Stimulated activated naive CD8-positive, alpha-beta T cell treated with anti-CD3 and anti-CD28 coated beads, Interleukin-15, amount 100 ng/mL, for 72 hours (primary cell): Measurements from ENCODE around the gene SOX6.
A peak's percentile ranks its signal among the peaks of the same experiment; 100 is the strongest.

Experiments used
- ATAC-seq: fragments of 150-1000 bp; cut with Tn5 transposase; 2 replicates; pipeline ENCODE4 v1.10.0; 2021; ENCODE audit warnings: mild to moderate bottlenecking, moderate library complexity
- DNase-seq, 2 donors: peaks; one replicate each; pipeline ENCODE4 v3.0.0; 2021 to 2022
- H3K27ac Mint-ChIP-seq, 2 donors: one replicate each; pipeline ENCODE4 v1.8.0; 2022; ENCODE audit warnings: mild to moderate bottlenecking in 2 of 2, mixed read lengths in 2 of 2, moderate library complexity in 2 of 2
- H3K27me3 Mint-ChIP-seq: one replicate; pipeline ENCODE4 v1.8.0; 2022; ENCODE audit warnings: mixed read lengths
- H3K4me1 Mint-ChIP-seq: one replicate; pipeline ENCODE4 v1.8.0; 2022; ENCODE audit warnings: mild to moderate bottlenecking, mixed read lengths
- H3K4me3 Mint-ChIP-seq, 2 donors: one replicate each; pipeline ENCODE4 v1.8.0; 2022; ENCODE audit warnings: mild to moderate bottlenecking in 2 of 2, mixed read lengths in 2 of 2, moderate library complexity in 1 of 2
- H3K9me3 Mint-ChIP-seq, 2 donors: one replicate each; pipeline ENCODE4 v1.8.0; 2022; ENCODE audit warnings: mixed read lengths in 2 of 2

Gene SOX6

GRCh38 chr11:16347928-16348685, 8.2 kb downstream of the SOX6 start:
- ATAC-seq (no peak), DNase-seq (no peak)
- H3K27me3 Mint-ChIP-seq = no peaks in the 10 kb centered on the region
- H3K27ac Mint-ChIP-seq = no peak overlapping the region
- H3K4me3 Mint-ChIP-seq = no peak overlapping the region
- H3K4me1 Mint-ChIP-seq = no peaks in the 10 kb centered on the region
- peaks cover 0 to 6% of the 10 kb centered on the region in 2 donors for H3K9me3 Mint-ChIP-seq

GRCh38 chr11:16346975-16347374, 9.4 kb downstream of the SOX6 start:
- ATAC-seq (no peak), DNase-seq (no peak)
- no peak overlapping the region for H3K27ac Mint-ChIP-seq

GRCh38 chr11:16341853-16342252, 14.5 kb downstream of the SOX6 start:
- Mint-ChIP-seq H3K27ac (no peak overlapping the region), H3K4me3 (no peak overlapping the region), H3K9me3 (peaks cover 0 to 8% of the 10 kb centered on the region in 2 donors), H3K4me1 (no peaks in the 10 kb centered on the region), H3K27me3 (no peaks in the 10 kb centered on the region)
- DNase-seq (no peak), ATAC-seq (no peak)

More at GRCh38 chr11:16346975-16347374, 9.4 kb downstream of the SOX6 start:
- Mint-ChIP-seq H3K4me3 (no peak overlapping the region), H3K4me1 (no peaks in the 10 kb centered on the region), H3K9me3 (peaks cover 0 to 6% of the 10 kb centered on the region in 2 donors), H3K27me3 (no peaks in the 10 kb centered on the region)

- Mint-ChIP-seq H3K4me3 (no peak overlapping the region), H3K9me3 (peaks cover 0 to 15% of the 10 kb centered on the region in 2 donors), H3K4me1 (no peaks in the 10 kb centered on the region), H3K27ac (no peak overlapping the region), H3K27me3 (no peaks in the 10 kb centered on the region)
- ATAC-seq = no peak
- no peak for DNase-seq
Observed at GRCh38 chr11:16338393-16338792, 18.0 kb downstream of the SOX6 start.

GRCh38 chr11:16337421-16338213, 18.7 kb downstream of the SOX6 start:
- peaks cover 0 to 15% of the 10 kb centered on the region in 2 donors for H3K9me3 Mint-ChIP-seq
- DNase-seq (no peak), ATAC-seq (no peak)
- H3K27ac Mint-ChIP-seq = no peak overlapping the region
- H3K27me3 Mint-ChIP-seq = no peaks in the 10 kb centered on the region
- no peaks in the 10 kb centered on the region for H3K4me1 Mint-ChIP-seq
- H3K4me3 Mint-ChIP-seq = no peak overlapping the region

GRCh38 chr11:16336721-16337120, 19.6 kb downstream of the SOX6 start:
- Mint-ChIP-seq H3K9me3 (peaks cover 0 to 15% of the 10 kb centered on the region in 2 donors), H3K27ac (peak overlapping the region in 1 of 2 donors; percentile 0)
- ATAC-seq = no peak

GRCh38 chr11:16336204-16336603, 20.1 kb downstream of the SOX6 start:
- Mint-ChIP-seq H3K4me3 (no peak overlapping the region), H3K4me1 (no peaks in the 10 kb centered on the region), H3K9me3 (peaks cover 0 to 15% of the 10 kb centered on the region in 2 donors), H3K27me3 (no peaks in the 10 kb centered on the region), H3K27ac (no peak overlapping the region)
- no peak for DNase-seq
- no peak for ATAC-seq

More at GRCh38 chr11:16336721-16337120, 19.6 kb downstream of the SOX6 start:
- Mint-ChIP-seq H3K27me3 (no peaks in the 10 kb centered on the region), H3K4me3 (no peak overlapping the region), H3K4me1 (no peaks in the 10 kb centered on the region)
- no peak for DNase-seq

GRCh38 chr11:16335236-16335962, 20.9 kb downstream of the SOX6 start:
- no peak for DNase-seq
- ATAC-seq = no peak
- Mint-ChIP-seq H3K27ac (no peak overlapping the region), H3K4me3 (no peak overlapping the region), H3K4me1 (no peaks in the 10 kb centered on the region), H3K27me3 (no peaks in the 10 kb centered on the region), H3K9me3 (peaks cover 0 to 15% of the 10 kb centered on the region in 2 donors)

- Mint-ChIP-seq H3K9me3 (peaks cover 4 to 7% of the 10 kb centered on the region in 2 donors), H3K4me3 (no peak overlapping the region), H3K4me1 (no peaks in the 10 kb centered on the region), H3K27ac (no peak overlapping the region), H3K27me3 (no peaks in the 10 kb centered on the region)
- no peak for ATAC-seq
- no peak for DNase-seq
Observed at GRCh38 chr11:16326679-16327297, 29.6 kb downstream of the SOX6 start.

- no peak for ATAC-seq
- Mint-ChIP-seq H3K4me3 (no peak overlapping the region), H3K27ac (no peak overlapping the region), H3K9me3 (peaks cover 4 to 7% of the 10 kb centered on the region in 2 donors), H3K4me1 (no peaks in the 10 kb centered on the region), H3K27me3 (no peaks in the 10 kb centered on the region)
- DNase-seq = no peak
Observed at GRCh38 chr11:16322190-16322589, 34.2 kb downstream of the SOX6 start.

GRCh38 chr11:16321148-16321547, 35.2 kb downstream of the SOX6 start:
- Mint-ChIP-seq H3K4me1 (no peaks in the 10 kb centered on the region), H3K4me3 (no peak overlapping the region), H3K27ac (no peak overlapping the region), H3K9me3 (peaks cover 4 to 7% of the 10 kb centered on the region in 2 donors), H3K27me3 (no peaks in the 10 kb centered on the region)
- no peak for ATAC-seq
- no peak for DNase-seq

- no peaks in the 10 kb centered on the region for H3K4me1 Mint-ChIP-seq
- no peak overlapping the region for H3K4me3 Mint-ChIP-seq
- ATAC-seq (no peak), DNase-seq (no peak)
- peaks cover 4 to 7% of the 10 kb centered on the region in 2 donors for H3K9me3 Mint-ChIP-seq
- H3K27ac Mint-ChIP-seq = no peak overlapping the region
- no peaks in the 10 kb centered on the region for H3K27me3 Mint-ChIP-seq
Observed at GRCh38 chr11:16318320-16318719, 38.0 kb downstream of the SOX6 start.

GRCh38 chr11:16317712-16318111, 38.6 kb downstream of the SOX6 start:
- H3K9me3 Mint-ChIP-seq = peaks cover 4 to 7% of the 10 kb centered on the region in 2 donors
- ATAC-seq (no peak), DNase-seq (no peak)
- no peak overlapping the region for H3K4me3 Mint-ChIP-seq
- no peaks in the 10 kb centered on the region for H3K4me1 Mint-ChIP-seq
- H3K27me3 Mint-ChIP-seq = no peaks in the 10 kb centered on the region
- H3K27ac Mint-ChIP-seq = no peak overlapping the region

GRCh38 chr11:16313846-16314245, 42.5 kb downstream of the SOX6 start:
- DNase-seq (no peak), ATAC-seq (no peak)
- Mint-ChIP-seq H3K27ac (no peak overlapping the region), H3K9me3 (no peaks in the 10 kb centered on the region), H3K4me1 (no peaks in the 10 kb centered on the region), H3K4me3 (no peak overlapping the region), H3K27me3 (no peaks in the 10 kb centered on the region)

GRCh38 chr11:16312233-16312765, 44.0 kb downstream of the SOX6 start:
- no peak for ATAC-seq
- Mint-ChIP-seq H3K27me3 (no peaks in the 10 kb centered on the region), H3K27ac (no peak overlapping the region), H3K4me3 (no peak overlapping the region), H3K4me1 (no peaks in the 10 kb centered on the region), H3K9me3 (no peaks in the 10 kb centered on the region)
- DNase-seq = no peak
